HepG2 (cell line): ENCODE data around the gene DNAJB11. TPM values are rescaled to one million over a fixed set of nuclear protein-coding genes. Genes with fewer than 3 reads are reported as not detected.

Source experiments
- BRCA1 ChIP-seq: sonication (generic); formaldehyde crosslinking; IDR thresholded peaks from 2 replicates; pipeline ENCODE4 v1.4.0; 2020; ENCODE audit warnings: missing genetic modification reagents
- CBX1 ChIP-seq: IDR thresholded peaks from one replicate; pipeline ENCODE4 v1.6.1; 2016; ENCODE audit warnings: antibody characterized with exemption, low read depth
- MYC ChIP-seq: sonication (generic); formaldehyde crosslinking; IDR thresholded peaks from 2 replicates; pipeline ENCODE4 v1.9.0; 2021; ENCODE audit warnings: missing genetic modification reagents, borderline replicate concordance
- PAX8 ChIP-seq: sonication (generic); formaldehyde crosslinking; IDR thresholded peaks from 2 replicates; pipeline ENCODE4 v1.8.0; 2022; ENCODE audit warnings: mild to moderate bottlenecking, missing genetic modification reagents, borderline replicate concordance
- REPIN1 ChIP-seq: sonication (generic); formaldehyde crosslinking; IDR thresholded peaks from 2 replicates; pipeline ENCODE4 v1.8.0; 2022; ENCODE audit warnings: missing genetic modification reagents, low read depth, mild to moderate bottlenecking, borderline replicate concordance
- SALL1 ChIP-seq: sonication (generic); formaldehyde crosslinking; IDR thresholded peaks from 2 replicates; pipeline ENCODE4 v1.8.0; 2022; ENCODE audit warnings: mild to moderate bottlenecking, missing genetic modification reagents
- TOPORS ChIP-seq: sonication (generic); formaldehyde crosslinking; IDR thresholded peaks from 2 replicates; pipeline ENCODE4 v1.8.0; 2023; ENCODE audit warnings: mild to moderate bottlenecking, missing genetic modification reagents
- ZNF143 ChIP-seq: sonication (generic); formaldehyde crosslinking; IDR thresholded peaks from 2 replicates; pipeline ENCODE4 v1.4.0; 2020; ENCODE audit warnings: missing genetic modification reagents
- ZNF329 ChIP-seq: sonication (generic); formaldehyde crosslinking; IDR thresholded peaks from 2 replicates; pipeline ENCODE4 v1.9.0; 2021; ENCODE audit warnings: low read depth, mild to moderate bottlenecking, missing genetic modification reagents
- ZNF556 ChIP-seq: sonication (generic); formaldehyde crosslinking; IDR thresholded peaks from 2 replicates; pipeline ENCODE4 v1.4.0; 2020; ENCODE audit warnings: mild to moderate bottlenecking, missing genetic modification reagents, borderline replicate concordance
- ZNF670 ChIP-seq: sonication (generic); formaldehyde crosslinking; IDR thresholded peaks from 2 replicates; pipeline ENCODE4 v1.8.0; 2022; ENCODE audit warnings: mild to moderate bottlenecking, missing genetic modification reagents, borderline replicate concordance
- ZNF879 ChIP-seq: sonication (generic); formaldehyde crosslinking; IDR thresholded peaks from 2 replicates; pipeline ENCODE4 v1.8.1; 2023; ENCODE audit warnings: missing genetic modification reagents
- polyA plus RNA-seq, 8 experiments: library from polyadenylated mRNA; depleted of rRNA in 3 of 8; stranded (reverse) in 7 of 8; unstranded in 1 of 8; fragments of >200 nt; fragmentation: Illumina TruSeq in 4 of 8; extraction: Trizol in 4 of 8; gene quantifications; 2 replicates each; pipeline versions ENCODE4 v1.2.1 to v1.2.3, GENCODE V29; 2011 to 2016; ENCODE audit warnings: low read depth in 4 of 8, missing spikeins in 1 of 8, mixed read lengths in 1 of 8; ENCODE audit not compliant: insufficient read depth in 1 of 8
- total RNA-seq, 5 experiments: library from RNA; depleted of rRNA; stranded (reverse); fragments of >200 nt; fragmentation: Illumina TruSeq; extraction: Trizol; gene quantifications; 2 replicates each; pipeline ENCODE4 v1.2.3, GENCODE V29; 2016; ENCODE audit warnings: low read depth in 1 of 5
- TF ChIP-seq, protein P1 (sequence below): sonication (generic); formaldehyde crosslinking; IDR thresholded peaks from 2 replicates; pipeline ENCODE4 v1.9.0; 2021; ENCODE audit warnings: missing genetic modification reagents, mild to moderate bottlenecking, borderline replicate concordance
- TF ChIP-seq, protein P2 (sequence below): sonication (generic); formaldehyde crosslinking; IDR thresholded peaks from 2 replicates; pipeline ENCODE4 v1.4.0; 2020; ENCODE audit warnings: mild to moderate bottlenecking, missing genetic modification reagents
- TF ChIP-seq, protein P3 (sequence below): sonication (generic); formaldehyde crosslinking; IDR thresholded peaks from 2 replicates; pipeline ENCODE4 v1.9.0; 2022; ENCODE audit warnings: low read depth, missing genetic modification reagents
- TF ChIP-seq, protein P4 (sequence below): sonication (generic); formaldehyde crosslinking; IDR thresholded peaks from 2 replicates; pipeline ENCODE4; 2020; ENCODE audit warnings: missing genetic modification reagents, mild to moderate bottlenecking, borderline replicate concordance
- TF ChIP-seq, protein P5 (sequence below): sonication (generic); formaldehyde crosslinking; IDR thresholded peaks from 2 replicates; pipeline ENCODE4 v1.4.0; 2020; ENCODE audit warnings: missing genetic modification reagents
- TF ChIP-seq, protein P6 (sequence below): IDR thresholded peaks from 2 replicates; pipeline ENCODE4 v1.6.1; 2016; ENCODE audit warnings: mild to moderate bottlenecking, missing biosample characterization, missing genetic modification reagents

DNAJB11 gene
- total and polyA plus RNA-seq, 2 of the 13 experiments (the other 11 are each of a cell fraction or from before 2014, with no cell fraction given), result 41.0 to 132 TPM

DNA sequence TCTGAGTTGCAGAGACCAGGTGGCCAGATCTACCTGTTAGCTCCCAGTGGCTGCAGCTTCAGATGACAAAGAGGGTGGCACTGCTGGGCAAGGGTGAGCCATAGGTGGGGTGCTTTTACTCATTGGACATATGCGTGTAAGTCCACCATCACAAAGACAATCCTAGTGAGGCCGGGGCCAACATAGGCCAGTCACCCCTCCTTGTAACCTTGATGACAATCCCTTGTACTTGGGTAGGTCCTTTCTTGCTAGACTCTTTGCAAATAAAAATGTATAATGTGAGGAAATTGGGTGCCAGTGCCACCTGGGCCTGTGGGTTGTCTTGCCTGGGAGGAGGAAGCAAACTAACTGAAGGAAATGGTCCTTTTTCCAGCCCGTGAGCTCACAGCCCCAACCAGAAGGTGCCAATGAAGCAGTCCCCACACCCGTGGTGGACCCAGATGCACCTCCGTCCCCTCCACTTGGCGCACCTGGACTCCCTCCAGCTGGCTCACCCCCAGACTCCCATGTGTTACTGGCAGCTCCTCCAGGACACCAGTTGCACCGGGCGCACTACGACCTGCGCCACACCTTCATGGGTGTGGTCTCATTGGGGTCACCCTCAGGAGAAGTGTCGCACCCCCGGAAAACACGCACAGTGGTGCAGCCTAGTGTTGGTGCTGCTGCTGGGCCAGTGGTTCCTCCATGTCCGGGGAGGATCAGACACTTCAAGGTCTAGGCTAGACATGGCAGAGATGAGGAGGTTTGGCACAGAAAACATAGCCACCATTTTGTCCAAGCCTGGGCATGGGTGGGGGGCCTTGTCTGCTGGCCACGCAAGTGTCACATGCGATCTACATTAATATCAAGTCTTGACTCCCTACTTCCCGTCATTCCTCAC lies 49.9 kb downstream of the DNAJB11 start (continued):
- TF ChIP-seq, protein P1, sequence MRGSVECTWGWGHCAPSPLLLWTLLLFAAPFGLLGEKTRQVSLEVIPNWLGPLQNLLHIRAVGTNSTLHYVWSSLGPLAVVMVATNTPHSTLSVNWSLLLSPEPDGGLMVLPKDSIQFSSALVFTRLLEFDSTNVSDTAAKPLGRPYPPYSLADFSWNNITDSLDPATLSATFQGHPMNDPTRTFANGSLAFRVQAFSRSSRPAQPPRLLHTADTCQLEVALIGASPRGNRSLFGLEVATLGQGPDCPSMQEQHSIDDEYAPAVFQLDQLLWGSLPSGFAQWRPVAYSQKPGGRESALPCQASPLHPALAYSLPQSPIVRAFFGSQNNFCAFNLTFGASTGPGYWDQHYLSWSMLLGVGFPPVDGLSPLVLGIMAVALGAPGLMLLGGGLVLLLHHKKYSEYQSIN (CRISPR knock-in tag), result 0 out of 2 replicates have a peak, but pooled peaks have one; percentile 39
- TF ChIP-seq, protein P2, sequence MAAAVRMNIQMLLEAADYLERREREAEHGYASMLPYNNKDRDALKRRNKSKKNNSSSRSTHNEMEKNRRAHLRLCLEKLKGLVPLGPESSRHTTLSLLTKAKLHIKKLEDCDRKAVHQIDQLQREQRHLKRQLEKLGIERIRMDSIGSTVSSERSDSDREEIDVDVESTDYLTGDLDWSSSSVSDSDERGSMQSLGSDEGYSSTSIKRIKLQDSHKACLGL, result peak; percentile 63
- TF ChIP-seq ZNF670 (CRISPR knock-in tag) (0 out of 2 replicates have a peak, but pooled peaks have one; percentile 6), ZNF143 (CRISPR knock-in tag) (0 out of 2 replicates have a peak, but pooled peaks have one; percentile 22), TOPORS (peak; percentile 90), REPIN1 (CRISPR knock-in tag) (peak; percentile 78; the same call in 1 of the 2 replicates), ZNF879 (CRISPR knock-in tag) (no peak), ZNF329 (CRISPR knock-in tag) (peak; percentile 71; the same call in 1 of the 2 replicates), ZNF556 (CRISPR knock-in tag) (0 out of 2 replicates have a peak, but pooled peaks have one; percentile 23), CBX1 (peak; percentile 43), MYC (CRISPR knock-in tag) (peak; percentile 50), BRCA1 (CRISPR knock-in tag) (peak; percentile 27; the same call in 1 of the 2 replicates), SALL1 (CRISPR knock-in tag) (peak; percentile 69), PAX8 (CRISPR knock-in tag) (peak; percentile 58; the same call in 1 of the 2 replicates)
- TF ChIP-seq, protein P3, sequence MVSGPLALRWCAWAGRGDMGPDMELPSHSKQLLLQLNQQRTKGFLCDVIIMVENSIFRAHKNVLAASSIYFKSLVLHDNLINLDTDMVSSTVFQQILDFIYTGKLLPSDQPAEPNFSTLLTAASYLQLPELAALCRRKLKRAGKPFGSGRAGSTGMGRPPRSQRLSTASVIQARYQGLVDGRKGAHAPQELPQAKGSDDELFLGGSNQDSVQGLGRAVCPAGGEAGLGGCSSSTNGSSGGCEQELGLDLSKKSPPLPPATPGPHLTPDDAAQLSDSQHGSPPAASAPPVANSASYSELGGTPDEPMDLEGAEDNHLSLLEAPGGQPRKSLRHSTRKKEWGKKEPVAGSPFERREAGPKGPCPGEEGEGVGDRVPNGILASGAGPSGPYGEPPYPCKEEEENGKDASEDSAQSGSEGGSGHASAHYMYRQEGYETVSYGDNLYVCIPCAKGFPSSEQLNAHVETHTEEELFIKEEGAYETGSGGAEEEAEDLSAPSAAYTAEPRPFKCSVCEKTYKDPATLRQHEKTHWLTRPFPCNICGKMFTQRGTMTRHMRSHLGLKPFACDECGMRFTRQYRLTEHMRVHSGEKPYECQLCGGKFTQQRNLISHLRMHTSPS (CRISPR knock-in tag), result peak; percentile 30; the same call in 1 of the 2 replicates
- TF ChIP-seq, protein P4, sequence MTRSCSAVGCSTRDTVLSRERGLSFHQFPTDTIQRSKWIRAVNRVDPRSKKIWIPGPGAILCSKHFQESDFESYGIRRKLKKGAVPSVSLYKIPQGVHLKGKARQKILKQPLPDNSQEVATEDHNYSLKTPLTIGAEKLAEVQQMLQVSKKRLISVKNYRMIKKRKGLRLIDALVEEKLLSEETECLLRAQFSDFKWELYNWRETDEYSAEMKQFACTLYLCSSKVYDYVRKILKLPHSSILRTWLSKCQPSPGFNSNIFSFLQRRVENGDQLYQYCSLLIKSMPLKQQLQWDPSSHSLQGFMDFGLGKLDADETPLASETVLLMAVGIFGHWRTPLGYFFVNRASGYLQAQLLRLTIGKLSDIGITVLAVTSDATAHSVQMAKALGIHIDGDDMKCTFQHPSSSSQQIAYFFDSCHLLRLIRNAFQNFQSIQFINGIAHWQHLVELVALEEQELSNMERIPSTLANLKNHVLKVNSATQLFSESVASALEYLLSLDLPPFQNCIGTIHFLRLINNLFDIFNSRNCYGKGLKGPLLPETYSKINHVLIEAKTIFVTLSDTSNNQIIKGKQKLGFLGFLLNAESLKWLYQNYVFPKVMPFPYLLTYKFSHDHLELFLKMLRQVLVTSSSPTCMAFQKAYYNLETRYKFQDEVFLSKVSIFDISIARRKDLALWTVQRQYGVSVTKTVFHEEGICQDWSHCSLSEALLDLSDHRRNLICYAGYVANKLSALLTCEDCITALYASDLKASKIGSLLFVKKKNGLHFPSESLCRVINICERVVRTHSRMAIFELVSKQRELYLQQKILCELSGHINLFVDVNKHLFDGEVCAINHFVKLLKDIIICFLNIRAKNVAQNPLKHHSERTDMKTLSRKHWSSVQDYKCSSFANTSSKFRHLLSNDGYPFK, result peak; percentile 69; the same call in 1 of the 2 replicates
- TF ChIP-seq, protein P5, sequence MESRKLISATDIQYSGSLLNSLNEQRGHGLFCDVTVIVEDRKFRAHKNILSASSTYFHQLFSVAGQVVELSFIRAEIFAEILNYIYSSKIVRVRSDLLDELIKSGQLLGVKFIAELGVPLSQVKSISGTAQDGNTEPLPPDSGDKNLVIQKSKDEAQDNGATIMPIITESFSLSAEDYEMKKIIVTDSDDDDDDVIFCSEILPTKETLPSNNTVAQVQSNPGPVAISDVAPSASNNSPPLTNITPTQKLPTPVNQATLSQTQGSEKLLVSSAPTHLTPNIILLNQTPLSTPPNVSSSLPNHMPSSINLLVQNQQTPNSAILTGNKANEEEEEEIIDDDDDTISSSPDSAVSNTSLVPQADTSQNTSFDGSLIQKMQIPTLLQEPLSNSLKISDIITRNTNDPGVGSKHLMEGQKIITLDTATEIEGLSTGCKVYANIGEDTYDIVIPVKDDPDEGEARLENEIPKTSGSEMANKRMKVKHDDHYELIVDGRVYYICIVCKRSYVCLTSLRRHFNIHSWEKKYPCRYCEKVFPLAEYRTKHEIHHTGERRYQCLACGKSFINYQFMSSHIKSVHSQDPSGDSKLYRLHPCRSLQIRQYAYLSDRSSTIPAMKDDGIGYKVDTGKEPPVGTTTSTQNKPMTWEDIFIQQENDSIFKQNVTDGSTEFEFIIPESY (CRISPR knock-in tag), result peak; percentile 46; the same call in 1 of the 2 replicates
- TF ChIP-seq, protein P6, sequence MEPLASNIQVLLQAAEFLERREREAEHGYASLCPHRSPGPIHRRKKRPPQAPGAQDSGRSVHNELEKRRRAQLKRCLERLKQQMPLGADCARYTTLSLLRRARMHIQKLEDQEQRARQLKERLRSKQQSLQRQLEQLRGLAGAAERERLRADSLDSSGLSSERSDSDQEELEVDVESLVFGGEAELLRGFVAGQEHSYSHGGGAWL, result 0 out of 2 replicates have a peak, but pooled peaks have one; percentile 66
